ENCODE data around the gene PCDHB14. TPM values are rescaled to one million over a fixed set of nuclear protein-coding genes. Genes with fewer than 3 reads are reported as not detected.
"Not testable (repeated sequence)": the region's sequence is repeated elsewhere in the genome, so short reads cannot be mapped to it uniquely, and the experiment has no call there.

The PCDHB14 gene
- total RNA-seq, 1 donor from 2014 or later: 5.5 TPM

- H3K36me3 Mint-ChIP-seq (ENCODE audit: low read depth): peaks cover 51% of the 10 kb centered on the region
- H3K9me3 Mint-ChIP-seq: peaks cover 20% of the 10 kb centered on the region
- H3K27me3 Mint-ChIP-seq (ENCODE audit: low read depth); H3K4me1 Mint-ChIP-seq; H3K27ac Mint-ChIP-seq (ENCODE audit: unreplicated experiment): not testable (repeated sequence)
- peak; percentile 52 for TF ChIP-seq CTCF (conservative IDR thresholded peaks at IDR 0.05)
- peak within 1 kb of the TSS; percentile 41 for H3K4me3 Mint-ChIP-seq
- DNase-seq (ENCODE audit: low read depth, low spot score): peak; percentile 11
Measured at GRCh38 chr5:141213656-141214339, 9.3 kb upstream of the PCDHB14 start, which contains the start of gene PCDHB13. TSS of gene PCDHB13 (plus strand) at chr5:141213919. CDS start at chr5:141214124, 205 bp downstream.

- H3K27me3 Mint-ChIP-seq (ENCODE audit: low read depth): not testable (repeated sequence)
- peaks cover 21% of the 10 kb centered on the region for H3K9me3 Mint-ChIP-seq
Measured at GRCh38 chr5:141214583-141214982, 8.6 kb upstream of the PCDHB14 start.

GRCh38 chr5:141215504-141215903 lies 7.6 kb upstream of the PCDHB14 start:
- not testable (repeated sequence) for H3K27me3 Mint-ChIP-seq (ENCODE audit: low read depth); DNase-seq (ENCODE audit: low read depth, low spot score); H3K4me1 Mint-ChIP-seq; H3K27ac Mint-ChIP-seq (ENCODE audit: unreplicated experiment); H3K4me3 Mint-ChIP-seq
- H3K36me3 Mint-ChIP-seq (ENCODE audit: low read depth): peaks cover 55% of the 10 kb centered on the region
- H3K9me3 Mint-ChIP-seq: peaks cover 28% of the 10 kb centered on the region

More at GRCh38 chr5:141214583-141214982, 8.6 kb upstream of the PCDHB14 start:
- H3K4me1 Mint-ChIP-seq; H3K4me3 Mint-ChIP-seq; DNase-seq (ENCODE audit: low read depth, low spot score); H3K27ac Mint-ChIP-seq (ENCODE audit: unreplicated experiment): not testable (repeated sequence)
- peaks cover 52% of the 10 kb centered on the region for H3K36me3 Mint-ChIP-seq (ENCODE audit: low read depth)

- H3K27me3 Mint-ChIP-seq (ENCODE audit: low read depth); H3K4me1 Mint-ChIP-seq; DNase-seq (ENCODE audit: low read depth, low spot score); H3K27ac Mint-ChIP-seq (ENCODE audit: unreplicated experiment); H3K4me3 Mint-ChIP-seq: not testable (repeated sequence)
- Mint-ChIP-seq H3K9me3 (peaks cover 28% of the 10 kb centered on the region), H3K36me3 (ENCODE audit: low read depth) (peaks cover 56% of the 10 kb centered on the region)
Measured at GRCh38 chr5:141216035-141216434, 7.1 kb upstream of the PCDHB14 start.

- H3K9me3 Mint-ChIP-seq: peaks cover 22% of the 10 kb centered on the region
- not testable (repeated sequence) for H3K27me3 Mint-ChIP-seq (ENCODE audit: low read depth); H3K4me3 Mint-ChIP-seq; DNase-seq (ENCODE audit: low read depth, low spot score); H3K27ac Mint-ChIP-seq (ENCODE audit: unreplicated experiment); H3K4me1 Mint-ChIP-seq
- H3K36me3 Mint-ChIP-seq (ENCODE audit: low read depth): peaks cover 60% of the 10 kb centered on the region
Measured at GRCh38 chr5:141224844-141225243, 1.7 kb downstream of the PCDHB14 start.

- Mint-ChIP-seq H3K36me3 (ENCODE audit: low read depth) (peaks cover 55% of the 10 kb centered on the region), H3K9me3 (peaks cover 18% of the 10 kb centered on the region)
- not testable (repeated sequence) for H3K4me1 Mint-ChIP-seq; H3K4me3 Mint-ChIP-seq; DNase-seq (ENCODE audit: low read depth, low spot score); H3K27me3 Mint-ChIP-seq (ENCODE audit: low read depth); H3K27ac Mint-ChIP-seq (ENCODE audit: unreplicated experiment)
Measured at GRCh38 chr5:141225421-141225820, 2.3 kb downstream of the PCDHB14 start.

GRCh38 chr5:141234109-141234667 lies 11.0 kb downstream of the PCDHB14 start:
- Mint-ChIP-seq H3K27me3 (ENCODE audit: low read depth) (no peaks in the 10 kb centered on the region), H3K36me3 (ENCODE audit: low read depth) (peaks cover 38% of the 10 kb centered on the region), H3K4me1 (no peaks in the 10 kb centered on the region), H3K27ac (ENCODE audit: unreplicated experiment) (no peak overlapping the region), H3K9me3 (peaks cover 13% of the 10 kb centered on the region), H3K4me3 (no peak overlapping the region)
- TF ChIP-seq CTCF (conservative IDR thresholded peaks at IDR 0.05): no peak
- no peak for DNase-seq (ENCODE audit: low read depth, low spot score)

- not testable (repeated sequence) for H3K27me3 Mint-ChIP-seq (ENCODE audit: low read depth); H3K27ac Mint-ChIP-seq (ENCODE audit: unreplicated experiment); H3K4me1 Mint-ChIP-seq; H3K4me3 Mint-ChIP-seq; DNase-seq (ENCODE audit: low read depth, low spot score)
- H3K9me3 Mint-ChIP-seq: peaks cover 20% of the 10 kb centered on the region
- H3K36me3 Mint-ChIP-seq (ENCODE audit: low read depth): peaks cover 51% of the 10 kb centered on the region
Measured at GRCh38 chr5:141235922-141236321, 12.8 kb downstream of the PCDHB14 start.

Data from neural crest cell (in vitro differentiated cells).